SIG-M5 (cell line): ENCODE measurements around the gene SIM2.
"Not testable (repeated sequence)": the region's sequence is repeated elsewhere in the genome, so short reads cannot be mapped to it uniquely, and the experiment has no call there.

Experiments
- DNase-seq: peaks from one replicate; lab custom pipeline; 2025; lab: John Stamatoyannopoulos, UW

The SIM2 gene

GRCh38 chr21:36698981-36699545 lies at the start of gene SIM2:
TSS of gene SIM2 (plus strand) at chr21:36699115. CDS start at chr21:36699747, 632 bp downstream.
- no peak for DNase-seq

- DNase-seq, result no peak
Observed at GRCh38 chr21:36654324-36654723, 44.6 kb upstream of the SIM2 start.

- no peak for DNase-seq
Observed at GRCh38 chr21:36654796-36655325, 44.1 kb upstream of the SIM2 start.

- no peak for DNase-seq
Observed at GRCh38 chr21:36656138-36656537, 42.8 kb upstream of the SIM2 start.

- DNase-seq, result not testable (repeated sequence)
Observed at GRCh38 chr21:36657290-36657689, 41.6 kb upstream of the SIM2 start.

- no peak for DNase-seq
Observed at GRCh38 chr21:36657999-36658398, 40.9 kb upstream of the SIM2 start.

GRCh38 chr21:36658926-36659325 lies 40.0 kb upstream of the SIM2 start:
- no peak for DNase-seq

- DNase-seq, result no peak
Observed at GRCh38 chr21:36661511-36662309, 37.2 kb upstream of the SIM2 start.

- no peak for DNase-seq
Observed at GRCh38 chr21:36663033-36663855, 35.7 kb upstream of the SIM2 start.

- DNase-seq, result no peak
Observed at GRCh38 chr21:36664662-36664990, 34.3 kb upstream of the SIM2 start.

- no peak for DNase-seq
Observed at GRCh38 chr21:36665806-36666205, 33.1 kb upstream of the SIM2 start.

- no peak for DNase-seq
Observed at GRCh38 chr21:36668713-36669112, 30.2 kb upstream of the SIM2 start.

- no peak for DNase-seq
Observed at GRCh38 chr21:36671836-36672235, 27.1 kb upstream of the SIM2 start.

- not testable (repeated sequence) for DNase-seq
Observed at GRCh38 chr21:36672296-36672695, 26.6 kb upstream of the SIM2 start.

GRCh38 chr21:36672737-36673136 lies 26.2 kb upstream of the SIM2 start:
- DNase-seq, result no peak

GRCh38 chr21:36676039-36676950 lies 22.6 kb upstream of the SIM2 start:
- DNase-seq, result no peak

- no peak for DNase-seq
Observed at GRCh38 chr21:36677443-36677842, 21.5 kb upstream of the SIM2 start.

GRCh38 chr21:36678538-36678937 lies 20.4 kb upstream of the SIM2 start:
- no peak for DNase-seq

GRCh38 chr21:36681117-36681631 lies 17.7 kb upstream of the SIM2 start:
- DNase-seq, result no peak

- DNase-seq, result no peak
Observed at GRCh38 chr21:36684957-36685714, 13.8 kb upstream of the SIM2 start.

GRCh38 chr21:36686955-36687354 lies 12.0 kb upstream of the SIM2 start:
- DNase-seq, result no peak
